Rectal smooth muscle tissue (tissue), 1 donor: ENCODE results near the gene LPCAT3.

Experiments
- H3K27ac ChIP-seq: one replicate; pipeline ENCODE4 v1.7.0; 2013; ENCODE audit warnings: low read depth, low read length, inconsistent platforms
- H3K27me3 ChIP-seq: one replicate; pipeline ENCODE4 v1.7.0; 2013; ENCODE audit warnings: low read length; ENCODE audit not compliant: control insufficient read depth, insufficient read depth
- H3K36me3 ChIP-seq: one replicate; pipeline ENCODE4 v1.7.0; 2013; ENCODE audit warnings: low read length; ENCODE audit not compliant: control insufficient read depth, insufficient read depth
- H3K4me1 ChIP-seq: one replicate; pipeline ENCODE4 v1.7.0; 2013; ENCODE audit warnings: low read length; ENCODE audit not compliant: control insufficient read depth, insufficient read depth
- H3K4me3 ChIP-seq: one replicate; pipeline ENCODE4 v1.7.0; 2013; ENCODE audit warnings: low read length
- H3K9ac ChIP-seq: one replicate; pipeline ENCODE4 v1.7.0; 2013; ENCODE audit warnings: low read length

LPCAT3 gene

DNA sequence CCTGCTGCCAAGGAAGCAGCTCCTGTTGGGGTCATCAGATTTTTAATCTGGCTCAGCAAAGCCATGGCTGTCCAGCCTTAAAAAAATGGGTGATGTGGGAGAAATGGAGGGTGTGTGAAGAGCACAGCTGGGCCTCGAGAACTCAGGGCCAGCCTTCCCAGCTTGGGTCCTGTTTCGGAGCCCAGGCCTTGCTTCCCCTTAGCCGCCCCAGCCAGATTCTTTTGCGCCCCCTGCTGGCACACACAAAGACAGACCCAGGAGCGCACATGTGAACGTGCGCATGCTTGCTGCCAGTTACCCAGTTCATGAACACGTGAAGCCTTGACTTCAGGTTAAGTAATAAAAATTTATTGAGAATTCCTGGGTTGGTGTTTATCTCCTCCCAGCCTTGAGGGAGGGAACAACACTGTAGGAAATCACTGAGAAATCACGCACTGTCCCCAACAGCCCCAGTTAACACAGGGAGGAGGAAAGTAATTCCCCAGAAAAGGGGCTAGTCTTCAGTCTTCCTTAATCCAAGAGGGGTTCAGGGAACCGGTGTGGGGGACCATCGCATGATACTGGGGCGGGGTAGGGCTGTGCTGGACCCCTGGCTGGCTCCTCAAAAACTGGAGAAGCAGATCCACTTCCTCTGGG is 53.1 kb downstream of the LPCAT3 start:
- Histone ChIP-seq H3K27me3 (no peaks in the 10 kb centered on the region), H3K4me3 (peak overlapping the region; percentile 25), H3K9ac (peak overlapping the region; percentile 16), H3K36me3 (peaks cover 29% of the 10 kb centered on the region), H3K4me1 (peaks cover 26% of the 10 kb centered on the region), H3K27ac (peak overlapping the region; percentile 78)

DNA sequence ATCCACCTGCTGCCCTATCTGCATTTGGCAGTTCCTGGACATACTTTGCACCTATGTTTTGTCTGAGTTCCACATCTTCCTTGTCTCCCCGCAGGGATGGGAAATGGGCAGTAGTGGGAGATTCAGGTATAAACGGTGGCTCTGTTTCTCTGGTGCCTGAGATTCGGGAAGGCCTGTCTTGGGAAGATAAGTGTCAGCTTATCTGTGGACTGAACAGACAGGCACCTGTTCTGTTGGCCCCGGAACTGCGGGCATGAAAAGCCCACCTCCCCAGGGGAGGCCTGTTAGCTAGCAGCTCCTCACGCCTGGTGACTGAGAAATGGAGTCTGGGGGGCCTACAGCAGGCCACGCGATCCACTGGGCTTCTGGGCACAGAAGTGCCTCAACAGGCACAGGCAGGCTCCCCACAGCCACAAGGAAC is 53.7 kb downstream of the LPCAT3 start:
- peaks cover 29% of the 10 kb centered on the region for H3K36me3 ChIP-seq
- H3K27me3 ChIP-seq, result no peaks in the 10 kb centered on the region
- H3K4me1 ChIP-seq, result peaks cover 22% of the 10 kb centered on the region
- peak overlapping the region; percentile 25 for H3K4me3 ChIP-seq
- H3K9ac ChIP-seq, result peak overlapping the region; percentile 16
- peak overlapping the region; percentile 78 for H3K27ac ChIP-seq

DNA sequence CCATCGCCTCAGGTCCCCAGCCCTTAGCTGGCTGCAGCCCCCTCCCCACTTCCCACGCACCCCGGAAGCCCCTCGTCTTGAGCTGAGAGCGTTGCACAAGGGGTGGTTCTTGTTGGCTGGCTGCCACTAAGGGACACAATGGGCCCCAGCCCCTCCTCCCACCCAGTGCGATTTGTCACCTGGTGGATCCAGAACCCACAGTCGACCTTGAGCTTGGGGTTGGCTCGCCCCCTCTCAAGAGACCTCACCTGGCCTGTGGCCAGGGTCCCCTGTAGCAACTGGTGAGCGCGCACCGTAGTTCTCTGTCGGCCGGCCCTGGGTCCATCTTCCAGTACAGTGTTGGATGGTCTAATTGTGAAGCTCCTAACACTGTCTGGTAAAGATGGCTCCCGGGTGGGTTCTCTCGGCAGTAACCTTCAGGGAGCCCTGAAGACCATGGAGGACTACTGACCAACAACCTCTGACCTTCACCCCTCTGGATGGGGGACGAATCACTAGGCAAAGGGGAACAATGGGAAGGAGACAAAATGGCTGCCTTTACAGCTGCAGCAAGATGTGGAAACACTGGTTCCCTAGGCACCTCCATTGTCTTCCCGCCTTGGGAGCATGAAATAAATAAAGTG is 54.4 kb downstream of the LPCAT3 start:
- H3K36me3 ChIP-seq, result peaks cover 29% of the 10 kb centered on the region
- H3K4me3 ChIP-seq, result peak overlapping the region; percentile 57
- H3K9ac ChIP-seq, result peak overlapping the region; percentile 6
- H3K4me1 ChIP-seq, result peaks cover 17% of the 10 kb centered on the region
- H3K27ac ChIP-seq, result no peak overlapping the region
- no peaks in the 10 kb centered on the region for H3K27me3 ChIP-seq

DNA sequence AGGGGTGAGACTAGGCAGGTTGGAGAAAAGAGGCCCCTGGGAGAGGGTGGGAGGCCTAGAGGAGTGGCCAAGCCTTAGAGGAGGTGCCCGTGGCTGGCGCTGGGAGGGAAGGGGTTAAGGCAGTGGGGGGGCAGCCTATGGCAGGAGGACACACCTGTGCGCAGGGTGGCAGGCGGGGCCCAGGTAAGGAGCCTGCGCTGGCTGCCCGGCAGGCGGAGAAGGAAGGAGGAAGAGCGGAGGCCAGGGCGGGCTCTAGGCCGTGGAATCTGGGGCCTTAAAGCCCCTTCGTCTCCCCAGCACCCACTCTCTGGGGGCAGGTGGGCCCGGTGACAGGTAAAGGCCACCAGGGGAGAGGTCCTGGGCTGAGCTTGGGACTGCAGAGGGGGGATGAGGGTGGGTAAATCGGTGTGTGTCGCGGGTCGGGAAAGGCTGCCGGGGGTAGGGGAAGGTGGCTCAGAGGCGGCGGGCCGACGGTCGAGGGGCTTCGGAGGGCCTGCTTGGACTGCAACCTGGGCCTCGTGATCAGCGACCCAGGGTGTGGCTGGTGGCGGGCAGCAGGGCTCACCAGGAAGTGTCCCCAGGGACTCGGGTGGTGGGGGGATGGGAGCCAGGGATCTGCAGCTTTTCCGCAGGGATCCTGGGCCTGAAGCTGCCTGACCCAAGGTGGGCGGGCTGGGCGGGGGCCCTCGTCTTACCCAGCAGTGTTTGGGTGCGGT is 55.1 kb downstream of the LPCAT3 start:
- Histone ChIP-seq H3K4me1 (peaks cover 17% of the 10 kb centered on the region), H3K36me3 (peaks cover 24% of the 10 kb centered on the region), H3K9ac (peak overlapping the region; percentile 51), H3K27ac (peak overlapping the region; percentile 76), H3K4me3 (peak overlapping the region; percentile 59), H3K27me3 (no peaks in the 10 kb centered on the region)

DNA sequence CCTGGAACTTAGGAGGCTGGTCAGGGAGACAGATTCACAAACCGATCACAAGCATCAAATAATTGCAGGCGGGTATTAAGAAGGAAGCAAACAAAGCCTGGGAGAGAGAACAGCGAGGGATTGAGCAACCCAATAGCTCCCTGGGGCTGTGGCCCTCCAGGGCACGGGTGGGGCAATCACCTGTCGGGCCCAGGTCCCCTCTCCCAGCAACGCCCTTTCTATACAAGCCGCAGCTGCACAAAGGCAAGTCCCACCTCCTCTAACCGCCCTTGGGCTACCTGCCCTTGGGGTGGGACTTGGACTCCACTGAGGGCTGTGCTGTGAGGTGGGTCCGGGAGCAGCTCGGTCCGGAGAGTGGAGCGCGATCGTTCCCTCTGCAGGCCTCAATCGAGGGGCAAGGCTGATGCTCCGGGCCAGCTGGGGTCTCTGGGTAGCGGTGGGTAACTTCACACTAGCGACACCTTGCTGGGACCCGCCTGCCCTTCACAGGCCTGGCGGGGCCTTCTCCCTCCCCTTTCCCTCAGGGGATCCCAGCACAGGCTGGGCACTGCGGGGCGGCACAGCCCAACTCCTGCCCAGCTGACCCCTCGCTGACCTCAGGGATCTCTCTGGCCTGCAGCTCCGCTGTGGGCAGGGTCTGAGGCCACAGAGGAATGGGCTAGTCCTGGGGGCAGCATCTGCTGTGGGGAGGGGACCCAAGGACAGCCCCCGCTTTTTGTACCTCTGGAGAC is 55.8 kb downstream of the LPCAT3 start:
- peaks cover 17% of the 10 kb centered on the region for H3K4me1 ChIP-seq
- H3K36me3 ChIP-seq, result peaks cover 16% of the 10 kb centered on the region
- peak overlapping the region; percentile 76 for H3K27ac ChIP-seq
- peak overlapping the region; percentile 59 for H3K4me3 ChIP-seq
- no peaks in the 10 kb centered on the region for H3K27me3 ChIP-seq
- peak overlapping the region; percentile 51 for H3K9ac ChIP-seq

DNA sequence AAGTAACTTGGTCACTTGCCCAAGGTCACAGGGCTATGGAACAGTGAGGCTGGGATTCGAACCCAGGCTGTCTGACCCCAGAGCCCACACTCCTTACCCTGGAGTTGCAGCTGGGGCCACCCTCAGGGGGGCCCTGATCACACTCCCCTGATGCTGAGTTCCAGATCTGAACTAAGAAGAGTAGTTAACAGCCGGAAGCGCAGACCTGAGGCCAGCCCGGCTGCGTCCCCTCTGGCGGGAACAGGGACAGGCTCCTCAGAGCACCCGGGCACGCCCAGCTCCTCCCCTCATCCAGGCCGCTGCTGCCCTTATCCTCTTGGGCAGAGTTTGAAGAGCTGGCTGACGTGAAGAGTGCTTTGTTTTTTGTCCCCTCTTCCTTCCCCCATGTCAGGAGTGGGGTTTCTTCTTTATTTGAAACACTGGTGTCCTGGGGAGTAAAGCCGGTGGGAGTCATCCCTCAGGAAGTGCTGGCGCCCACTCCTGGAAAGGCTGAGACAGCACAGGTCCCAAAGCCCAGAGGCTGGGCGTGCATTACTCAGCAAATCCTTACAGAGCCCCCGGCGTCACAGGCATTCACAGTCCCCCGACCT is 56.5 kb downstream of the LPCAT3 start:
- Histone ChIP-seq H3K4me1 (peaks cover 17% of the 10 kb centered on the region), H3K27ac (peak overlapping the region; percentile 76), H3K27me3 (no peaks in the 10 kb centered on the region), H3K36me3 (peaks cover 10% of the 10 kb centered on the region), H3K4me3 (peak overlapping the region; percentile 59), H3K9ac (peak overlapping the region; percentile 51)

DNA sequence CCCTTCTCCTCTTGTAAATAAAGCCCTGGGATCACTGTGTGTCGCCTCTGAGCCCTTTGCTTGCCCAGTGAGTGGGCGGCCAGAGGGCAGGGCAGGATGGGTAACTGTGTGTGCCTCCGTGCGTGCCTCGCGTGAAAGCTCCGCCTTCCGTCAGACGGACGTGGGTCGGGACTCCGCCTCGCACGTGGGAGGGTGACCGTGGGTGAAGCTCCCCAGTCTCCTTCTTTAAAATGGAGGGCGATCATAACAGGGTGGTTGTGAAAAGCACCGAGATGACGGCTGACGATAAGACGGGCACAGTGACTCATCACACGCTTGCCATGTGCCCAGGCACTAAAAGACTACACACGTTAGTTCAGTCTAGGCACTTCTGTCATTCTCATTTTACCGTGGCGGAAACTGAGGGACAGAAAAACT is 57.0 kb downstream of the LPCAT3 start:
- Histone ChIP-seq H3K36me3 (peaks cover 9% of the 10 kb centered on the region), H3K27me3 (no peaks in the 10 kb centered on the region), H3K4me3 (peak overlapping the region; percentile 59), H3K27ac (peak overlapping the region; percentile 76), H3K9ac (peak overlapping the region; percentile 51), H3K4me1 (peaks cover 17% of the 10 kb centered on the region)

DNA sequence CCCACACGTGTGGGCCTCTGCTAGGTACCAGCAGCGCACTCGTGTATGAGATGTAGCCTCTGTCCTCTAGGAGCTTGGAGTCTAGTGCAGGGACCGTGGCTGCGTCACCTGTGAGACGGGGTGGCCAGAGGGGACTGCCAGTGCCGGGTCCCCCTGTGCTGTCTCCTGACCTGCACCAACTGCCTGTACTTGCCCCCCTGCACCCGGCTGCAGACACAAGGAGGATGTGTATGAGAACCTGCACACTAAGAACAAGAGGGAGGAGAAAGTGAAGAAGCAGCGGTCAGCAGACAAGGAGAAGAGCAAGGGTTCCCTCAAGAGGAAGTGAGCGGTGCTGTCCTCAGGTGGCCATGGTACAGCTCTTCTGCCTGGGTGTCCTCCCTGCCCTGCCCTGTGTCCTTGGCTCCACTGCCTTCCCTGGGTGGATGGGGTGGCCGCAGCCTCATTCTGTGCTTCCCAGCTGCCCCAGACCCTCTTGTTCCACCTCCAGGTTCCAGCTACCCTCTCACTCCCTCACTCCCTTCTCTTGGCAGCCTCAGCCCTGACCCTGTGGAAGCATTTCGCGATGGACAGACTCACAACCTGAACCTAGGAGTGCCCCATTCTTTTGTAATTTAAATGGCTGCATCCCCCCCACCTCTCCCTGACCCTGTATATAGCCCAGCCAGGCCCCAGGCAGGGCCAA is 57.5 kb downstream of the LPCAT3 start:
- Histone ChIP-seq H3K9ac (peak overlapping the region; percentile 51), H3K27ac (peak overlapping the region; percentile 76), H3K4me3 (peak overlapping the region; percentile 5), H3K27me3 (no peaks in the 10 kb centered on the region), H3K4me1 (peaks cover 17% of the 10 kb centered on the region), H3K36me3 (peaks cover 7% of the 10 kb centered on the region)

DNA sequence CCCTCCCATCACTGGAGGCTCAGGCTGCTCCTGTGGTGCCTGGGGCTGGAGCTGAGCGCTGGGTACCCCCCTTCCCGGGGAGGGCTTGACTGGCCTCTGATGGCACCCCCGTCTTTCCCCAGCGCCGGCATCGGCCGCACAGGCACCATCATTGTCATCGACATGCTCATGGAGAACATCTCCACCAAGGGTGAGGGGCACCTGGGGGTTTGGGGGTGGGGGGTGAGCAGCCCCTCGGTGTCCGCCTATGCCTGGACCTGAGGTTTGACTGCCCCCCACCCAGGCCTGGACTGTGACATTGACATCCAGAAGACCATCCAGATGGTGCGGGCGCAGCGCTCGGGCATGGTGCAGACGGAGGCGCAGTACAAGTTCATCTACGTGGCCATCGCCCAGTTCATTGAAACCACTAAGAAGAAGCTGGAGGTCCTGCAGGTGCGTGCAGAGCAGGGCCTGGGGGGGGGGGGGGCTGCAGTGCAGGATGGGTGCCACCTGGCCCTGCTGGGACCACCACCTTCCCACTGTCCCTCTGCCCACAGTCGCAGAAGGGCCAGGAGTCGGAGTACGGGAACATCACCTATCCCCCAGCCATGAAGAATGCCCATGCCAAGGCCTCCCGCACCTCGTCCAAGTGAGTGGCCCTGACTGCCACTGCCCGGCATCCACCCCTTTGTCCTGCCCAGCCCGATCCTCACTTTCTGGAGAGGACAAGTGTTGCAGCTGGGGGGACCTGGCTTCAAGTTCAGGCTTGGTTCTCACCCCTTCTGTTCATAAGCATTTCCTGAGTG is 58.3 kb downstream of the LPCAT3 start:
- H3K27ac ChIP-seq, result no peak overlapping the region
- no peaks in the 10 kb centered on the region for H3K27me3 ChIP-seq
- peaks cover 17% of the 10 kb centered on the region for H3K4me1 ChIP-seq
- no peak overlapping the region for H3K4me3 ChIP-seq
- H3K9ac ChIP-seq, result no peak overlapping the region
- peaks cover 2% of the 10 kb centered on the region for H3K36me3 ChIP-seq

DNA sequence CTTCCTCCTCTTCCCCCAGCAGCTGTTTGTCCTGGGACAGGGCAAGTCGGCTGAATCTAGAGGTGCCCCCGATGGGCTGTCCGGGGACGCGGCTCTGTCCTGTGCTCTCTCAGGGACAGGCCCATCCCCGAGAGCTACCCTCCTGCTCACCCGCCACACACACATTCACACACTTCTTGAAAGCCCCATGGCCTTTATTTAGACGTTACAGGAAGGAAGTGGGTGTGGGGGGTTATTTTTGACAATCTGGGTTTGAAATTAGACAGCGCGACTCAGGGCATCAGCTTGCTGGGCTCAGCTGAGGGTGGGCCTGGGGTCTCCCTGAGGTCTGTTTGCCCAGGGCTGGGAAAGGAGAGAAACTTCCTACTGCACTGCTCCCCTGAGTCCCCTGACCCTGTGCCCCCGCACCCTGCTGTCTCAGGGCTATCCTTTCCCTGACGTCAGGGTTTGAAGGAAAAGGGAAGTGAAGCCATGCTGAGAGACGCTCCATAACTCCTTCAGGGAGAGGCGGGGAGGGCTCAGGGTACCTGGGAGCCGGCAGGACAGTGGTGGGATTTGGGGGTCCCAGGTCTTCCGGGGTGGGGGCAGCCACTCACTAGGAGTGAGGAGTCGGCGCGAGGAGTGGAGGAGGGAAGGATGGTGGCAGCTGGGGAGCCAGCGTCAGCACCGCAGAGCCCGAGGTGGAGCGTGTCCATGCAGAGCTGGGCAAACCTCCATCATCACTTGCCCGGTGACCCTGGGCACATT is 59.0 kb downstream of the LPCAT3 start:
- H3K4me1 ChIP-seq, result peaks cover 12% of the 10 kb centered on the region
- peak overlapping the region; percentile 11 for H3K4me3 ChIP-seq
- H3K9ac ChIP-seq, result no peak overlapping the region
- H3K27me3 ChIP-seq, result no peaks in the 10 kb centered on the region
- H3K27ac ChIP-seq, result no peak overlapping the region
- H3K36me3 ChIP-seq, result peaks cover 2% of the 10 kb centered on the region
